COR-L47 (cell line): ENCODE data around the gene PSG11.
"Not testable (repeated sequence)": the region's sequence is repeated elsewhere in the genome, so short reads cannot be mapped to it uniquely, and the experiment has no call there.

Experiments used
- DNase-seq: peaks from one replicate; lab custom pipeline; 2025; lab: John Stamatoyannopoulos, UW

Gene PSG11

DNA sequence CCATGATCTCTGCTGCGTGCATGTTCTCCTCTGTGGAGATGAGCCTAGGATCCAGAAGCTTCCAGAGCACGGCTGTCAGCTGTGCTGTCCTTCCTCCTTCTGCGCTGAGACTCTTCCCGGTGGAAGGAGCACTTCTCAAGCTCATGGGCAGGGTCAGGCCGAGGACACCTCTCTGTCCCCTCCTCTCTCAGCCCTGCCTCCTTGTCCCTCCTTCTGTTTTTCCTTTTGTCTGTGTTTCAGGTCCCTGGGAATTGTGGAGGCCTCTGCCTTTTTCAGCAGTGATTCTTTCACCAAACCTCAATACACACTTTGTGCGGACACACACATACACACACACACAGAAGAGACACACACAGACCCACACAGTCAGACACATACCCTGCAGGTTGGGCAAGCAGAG is at the start of gene PSG11:
PSG11 (minus strand) TSS at position 101 of the 400 bp plus-strand sequence; CDS start at position 4, 97 bp downstream.
- not testable (repeated sequence) for DNase-seq

DNA sequence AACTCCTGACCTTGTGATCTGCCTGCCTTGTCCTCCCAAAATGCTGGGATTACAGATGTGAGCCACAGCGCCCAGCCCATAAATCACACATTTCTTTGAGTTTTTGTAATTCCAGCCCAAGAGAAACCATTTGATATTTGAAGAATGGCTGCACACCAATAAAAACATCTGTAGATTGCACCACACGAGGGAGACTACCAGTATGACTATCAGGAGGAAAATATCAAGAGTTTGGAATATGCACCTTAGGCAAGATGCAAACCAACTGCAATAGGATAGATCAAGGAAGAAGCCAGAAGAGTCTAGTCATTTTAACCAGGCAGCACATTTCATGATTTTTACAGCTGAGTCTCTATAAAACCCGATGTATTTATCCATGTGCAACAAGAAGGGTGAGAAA is 36.1 kb upstream of the PSG11 start:
- DNase-seq = not testable (repeated sequence)

DNA sequence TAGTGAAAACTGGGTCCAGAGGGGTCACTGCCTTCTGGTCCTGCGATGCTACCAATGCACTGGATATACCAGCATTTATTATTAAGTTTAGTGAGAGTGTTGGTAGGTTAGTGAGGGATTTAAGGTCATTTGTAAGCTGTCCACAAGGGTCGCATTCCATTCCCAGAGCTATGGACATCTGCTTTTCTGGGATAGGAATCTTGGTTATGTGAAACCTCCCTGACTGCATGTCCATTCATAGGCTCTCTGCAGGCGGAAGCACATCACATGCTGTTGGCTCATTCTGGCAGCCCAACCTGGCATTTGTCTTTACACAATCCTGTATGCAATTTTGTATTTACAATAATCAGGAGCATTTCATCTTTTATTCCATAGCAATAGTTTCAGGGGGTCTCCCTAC is 35.1 kb upstream of the PSG11 start:
- DNase-seq = not testable (repeated sequence)

DNA sequence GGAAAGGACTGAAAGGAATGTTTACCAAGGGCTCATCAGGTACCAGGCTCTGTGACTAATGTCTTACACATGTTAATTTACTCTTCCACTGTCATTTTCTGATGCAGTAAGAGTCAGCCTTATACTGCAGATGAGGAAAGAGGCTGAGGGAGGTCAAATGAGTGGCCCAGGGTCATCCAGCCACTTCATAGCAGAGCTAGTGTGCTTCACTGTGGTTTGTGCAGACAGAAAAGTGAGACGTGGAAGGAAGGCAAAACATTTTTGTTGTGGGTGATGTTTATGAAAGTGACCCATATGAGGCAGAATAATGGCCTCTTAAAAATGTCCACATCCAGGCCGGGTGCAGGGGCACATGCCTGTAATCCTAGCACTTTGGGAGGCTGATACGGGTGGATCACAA is 34.0 kb upstream of the PSG11 start:
- DNase-seq = not testable (repeated sequence)

DNA sequence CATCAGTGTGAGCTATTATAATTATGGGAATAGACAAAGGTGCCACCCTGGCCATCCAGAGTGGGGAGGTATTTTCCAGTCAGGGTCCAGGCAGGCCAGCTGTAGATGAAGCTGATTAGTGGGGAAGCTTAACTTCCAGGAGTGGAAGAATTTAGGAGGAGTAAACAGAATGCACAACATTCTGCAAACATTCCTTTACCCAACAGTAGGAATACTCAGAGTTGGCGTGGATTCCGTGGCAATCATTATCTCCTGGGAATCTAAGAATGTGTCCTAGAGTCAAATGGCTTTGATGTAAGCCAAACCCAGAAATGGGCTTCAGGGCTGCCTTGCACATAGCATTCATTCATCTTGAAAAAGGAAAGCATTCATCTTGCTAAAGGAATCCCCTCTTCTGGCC is 33.2 kb upstream of the PSG11 start:
- not testable (repeated sequence) for DNase-seq

DNA sequence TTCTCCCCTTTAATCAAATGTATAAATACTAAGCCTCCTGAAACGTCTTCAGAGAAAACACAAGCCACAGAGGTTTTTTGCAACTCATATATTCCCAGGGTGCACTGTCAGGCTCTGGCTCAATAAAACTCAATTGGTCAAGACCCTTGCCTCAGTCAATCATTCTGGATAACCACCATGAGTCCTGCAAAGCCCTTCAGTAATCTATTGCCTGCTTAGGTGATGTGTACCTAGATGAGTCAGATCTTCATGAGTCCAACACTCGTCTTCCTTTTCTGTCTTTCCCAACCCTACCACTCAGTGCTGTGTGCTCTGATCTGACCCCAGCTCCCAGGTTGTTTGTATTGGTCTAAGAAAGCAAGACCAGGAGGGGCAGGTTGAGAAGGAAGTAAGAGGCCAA is 32.2 kb upstream of the PSG11 start:
- DNase-seq = not testable (repeated sequence)

DNA sequence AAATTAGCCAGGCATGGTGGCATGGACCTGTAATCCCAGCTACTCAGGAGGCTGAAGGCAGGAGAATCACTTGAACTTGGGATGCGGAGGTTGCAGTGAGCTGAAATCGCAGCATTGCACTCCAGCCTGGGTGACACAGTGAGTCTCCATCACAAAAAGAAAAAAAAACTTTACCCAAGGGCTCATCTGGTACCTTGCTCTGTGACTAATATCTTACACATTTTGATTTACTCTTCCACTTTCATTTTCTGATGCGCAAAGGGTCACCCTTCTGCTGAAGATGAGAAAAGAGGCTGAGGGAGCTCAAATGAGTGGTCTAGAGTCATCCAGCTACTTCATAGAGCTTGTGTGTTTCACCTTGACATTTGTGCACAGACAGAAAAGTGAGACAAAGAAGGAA is 21.7 kb upstream of the PSG11 start:
- DNase-seq = not testable (repeated sequence)

DNA sequence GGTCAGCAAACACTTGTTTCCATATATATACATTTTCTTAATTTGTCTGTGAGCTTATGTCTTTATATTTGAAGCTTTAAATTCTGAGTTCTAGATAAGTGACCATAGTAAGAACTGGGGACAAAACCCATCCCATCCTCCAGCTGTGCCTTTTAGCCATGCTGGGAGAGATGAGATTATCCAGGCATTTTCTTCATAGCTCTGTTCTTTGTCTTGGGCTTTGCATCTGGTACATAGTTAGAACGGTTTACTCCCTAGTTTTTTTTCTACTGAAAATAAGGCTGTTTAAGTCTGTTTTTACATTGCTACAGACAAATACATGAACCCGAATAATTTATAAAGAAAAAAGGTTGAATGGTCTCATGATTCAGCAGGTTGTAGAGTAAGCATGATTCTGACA is 20.3 kb upstream of the PSG11 start:
- not testable (repeated sequence) for DNase-seq

DNA sequence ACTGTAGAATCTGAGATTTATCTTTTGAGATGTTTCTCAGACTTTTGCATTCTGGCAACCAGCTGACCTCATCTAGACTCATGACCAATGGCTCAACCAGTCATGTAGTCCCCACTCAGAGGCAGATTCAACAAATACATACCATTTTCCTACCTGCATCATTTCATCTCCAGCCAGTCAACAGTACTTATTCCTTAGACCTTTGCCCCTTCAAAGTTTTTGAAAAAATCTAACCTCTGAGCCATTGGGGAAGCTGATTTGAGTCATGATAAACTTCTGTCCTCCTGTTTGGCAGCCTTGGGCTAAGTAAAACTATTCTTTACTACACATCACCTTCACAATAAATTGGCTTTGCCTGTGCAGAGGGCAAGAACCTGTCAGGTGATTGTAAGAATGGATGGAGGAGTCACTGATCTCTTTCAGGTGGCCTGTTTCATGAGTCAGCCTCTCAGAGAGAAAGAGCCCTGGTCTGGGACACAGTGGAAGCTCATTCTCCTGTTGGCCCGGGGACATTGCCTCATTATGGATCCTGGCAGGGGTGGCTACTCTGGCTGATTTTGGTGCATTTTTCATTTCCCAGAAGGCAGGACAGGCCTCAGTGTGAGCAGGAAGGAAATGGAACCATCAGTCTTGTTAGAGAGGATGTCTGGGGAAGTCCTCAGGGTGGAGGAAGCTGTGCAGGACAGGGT is 17.4 kb upstream of the PSG11 start:
- DNase-seq = not testable (repeated sequence)

DNA sequence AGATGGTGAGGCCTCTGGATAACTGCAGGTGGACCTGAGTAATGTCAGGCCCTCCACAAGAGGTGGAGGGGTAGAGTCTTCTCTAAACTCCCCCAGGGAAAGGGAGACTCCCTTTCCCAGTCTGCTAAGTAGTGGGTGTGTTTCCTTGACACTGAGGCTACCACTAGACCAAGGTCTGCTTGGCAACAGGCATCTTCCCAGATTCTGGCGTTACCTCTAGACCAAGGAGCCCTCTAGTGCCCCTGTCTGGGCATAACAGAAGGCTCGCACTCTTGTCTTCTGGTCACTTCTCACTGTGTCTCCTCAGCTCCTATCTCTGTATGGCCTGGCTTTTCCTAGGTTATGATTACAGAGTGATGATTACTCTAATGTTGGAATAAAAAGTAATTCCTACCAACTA is 5.4 kb upstream of the PSG11 start:
- DNase-seq = not testable (repeated sequence)

DNA sequence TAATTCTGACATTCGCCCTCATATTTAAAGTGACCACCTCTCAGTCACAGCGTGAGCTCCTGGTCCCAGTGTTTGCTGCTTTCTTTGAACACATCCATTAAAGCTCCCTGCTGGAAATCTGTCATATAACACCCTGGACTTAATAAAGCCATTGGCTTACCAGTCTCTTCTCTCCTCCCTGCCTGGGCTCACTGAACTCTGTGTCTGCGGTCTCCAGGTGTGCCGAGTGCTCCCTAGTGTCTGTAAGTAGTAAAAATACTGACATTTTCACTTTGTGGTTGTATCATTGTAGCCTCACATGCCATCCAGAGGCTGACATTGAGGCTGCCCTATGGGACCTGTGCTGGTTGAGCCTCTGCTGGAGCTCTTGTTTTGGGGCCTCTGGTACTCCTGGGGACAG is 2.6 kb upstream of the PSG11 start:
- DNase-seq = no peak

DNA sequence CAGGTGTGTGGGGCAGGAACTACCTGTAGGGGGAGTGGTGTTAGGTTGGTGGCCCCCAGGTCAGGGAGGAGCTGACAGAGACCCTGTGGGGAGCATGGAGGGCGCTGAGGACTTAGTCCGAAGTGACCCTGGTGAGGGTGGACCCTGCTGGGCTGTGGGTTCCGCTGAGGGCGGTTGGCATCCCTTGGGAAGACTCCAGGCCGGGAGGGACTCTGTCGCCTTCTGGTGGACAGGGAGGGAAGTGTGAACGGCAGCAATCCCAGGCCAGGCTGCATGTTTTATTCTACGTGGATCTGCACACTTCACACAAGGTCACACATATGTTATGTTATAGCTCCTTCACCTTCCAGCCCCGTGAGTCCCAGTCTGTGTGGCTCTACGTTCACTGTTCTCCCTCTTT is 1.7 kb upstream of the PSG11 start:
- not testable (repeated sequence) for DNase-seq

DNA sequence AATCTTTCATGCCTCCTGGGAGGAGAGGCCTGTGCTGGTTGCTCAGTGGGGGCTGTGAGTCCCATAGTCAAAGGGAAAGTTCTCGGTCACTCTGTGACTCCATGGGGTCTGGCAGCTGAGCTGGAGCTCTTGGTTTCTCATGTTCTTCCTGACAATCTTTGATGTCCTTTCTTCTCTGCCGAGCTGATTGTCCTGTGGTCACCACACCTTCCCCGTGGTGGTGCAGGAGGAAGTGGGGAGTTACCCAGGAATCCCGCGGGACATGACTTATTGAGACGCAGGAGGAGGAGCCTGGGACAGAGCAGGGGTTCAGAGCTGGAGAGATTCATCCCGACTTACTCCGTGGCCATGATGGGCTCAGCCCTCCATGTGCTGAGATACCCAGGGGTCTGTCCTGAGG is 792 bp upstream of the PSG11 start:
- DNase-seq = not testable (repeated sequence)

DNA sequence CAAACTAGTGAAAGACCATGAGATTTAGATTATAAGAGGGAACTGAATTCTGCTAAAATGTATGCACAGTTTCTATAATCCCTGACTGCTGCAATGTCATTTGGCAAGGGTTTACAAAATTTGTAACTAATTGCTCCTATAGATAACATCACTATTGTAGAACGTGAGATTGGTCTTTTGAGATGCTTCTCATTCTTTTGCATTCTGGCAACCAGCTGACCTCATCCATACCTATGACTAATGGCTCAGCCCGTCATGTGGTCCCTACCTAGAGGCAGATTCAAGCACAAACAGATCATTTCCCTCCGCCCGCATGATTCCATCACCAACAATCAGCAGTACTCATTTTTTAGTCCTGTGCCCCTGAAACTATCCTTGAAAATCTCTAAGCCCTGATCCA is 4.2 kb downstream of the PSG11 start:
- DNase-seq = not testable (repeated sequence)

DNA sequence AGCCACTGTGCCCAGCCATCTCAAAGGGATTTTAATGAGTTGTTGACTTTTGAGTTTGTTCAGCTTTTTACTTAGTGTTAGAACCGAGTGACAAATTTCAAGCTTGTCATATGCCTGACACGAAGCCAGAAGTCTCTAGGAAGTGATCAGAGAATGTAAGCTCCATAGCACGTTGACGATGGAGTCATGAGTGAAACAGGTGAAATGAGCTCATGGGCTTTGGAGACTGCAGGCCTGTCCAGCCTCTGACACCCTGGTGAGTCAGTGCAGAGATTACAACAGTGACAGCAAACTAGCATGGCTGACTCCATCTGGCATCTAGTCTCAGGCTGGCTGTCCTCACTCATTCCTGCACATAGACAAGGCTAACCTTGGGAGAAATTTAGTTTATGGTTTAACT is 4.6 kb downstream of the PSG11 start:
- DNase-seq = not testable (repeated sequence)

DNA sequence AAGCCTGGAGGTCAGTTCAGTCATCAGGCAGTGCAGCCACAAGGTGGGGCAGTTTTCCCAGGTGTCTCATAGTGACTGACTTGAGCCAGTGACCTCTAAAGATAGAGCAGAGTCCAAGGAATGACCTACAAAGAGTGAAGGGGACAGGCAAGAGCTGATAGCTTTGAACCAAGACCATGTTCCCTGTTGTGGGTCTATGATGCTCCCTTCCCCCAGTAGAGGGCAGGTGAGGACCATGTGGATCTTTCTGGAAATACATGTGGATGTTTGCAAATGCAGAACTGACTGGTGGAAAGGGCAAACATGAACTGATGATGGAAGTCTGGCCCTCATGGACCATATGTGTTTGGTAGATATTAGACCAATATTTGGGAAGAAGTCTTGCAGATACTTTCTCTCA is 6.7 kb downstream of the PSG11 start:
- not testable (repeated sequence) for DNase-seq

DNA sequence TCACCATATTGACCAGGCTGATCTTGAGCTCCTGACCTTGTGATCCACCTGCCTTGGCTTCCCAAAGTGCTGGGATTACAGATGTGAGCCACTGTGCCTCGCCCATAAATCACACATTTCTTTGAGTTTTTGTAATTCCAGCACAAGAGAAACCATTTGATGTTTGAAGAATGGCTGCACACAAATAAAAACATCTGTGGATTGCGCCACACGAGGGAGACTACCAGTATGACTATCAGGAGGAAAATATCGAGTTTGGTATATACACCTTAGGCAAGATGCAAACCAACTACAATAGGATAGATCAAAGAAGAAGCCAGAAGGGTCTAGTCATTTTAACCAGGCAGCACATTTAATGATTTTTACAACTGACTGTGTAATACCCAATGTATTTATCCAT is 20.4 kb downstream of the PSG11 start:
- DNase-seq = not testable (repeated sequence)

DNA sequence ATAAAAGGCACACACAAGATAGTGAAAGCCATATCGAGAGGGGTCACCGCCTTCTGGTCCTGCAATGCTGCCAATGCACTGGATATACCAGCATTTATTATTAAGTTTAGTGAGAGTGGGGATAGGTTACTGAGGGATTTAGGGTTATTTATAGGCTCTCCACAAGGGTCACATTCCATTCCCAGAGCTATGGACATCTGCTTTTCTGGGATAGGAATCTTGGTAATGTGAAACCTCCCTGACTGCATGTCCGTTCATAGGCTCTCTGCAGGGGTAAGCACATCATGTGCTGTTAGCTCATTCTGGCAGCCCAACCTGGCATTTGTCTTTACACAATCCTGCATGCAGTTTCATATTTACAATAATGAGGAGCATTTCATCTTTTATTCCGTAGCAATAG is 21.4 kb downstream of the PSG11 start:
- not testable (repeated sequence) for DNase-seq

DNA sequence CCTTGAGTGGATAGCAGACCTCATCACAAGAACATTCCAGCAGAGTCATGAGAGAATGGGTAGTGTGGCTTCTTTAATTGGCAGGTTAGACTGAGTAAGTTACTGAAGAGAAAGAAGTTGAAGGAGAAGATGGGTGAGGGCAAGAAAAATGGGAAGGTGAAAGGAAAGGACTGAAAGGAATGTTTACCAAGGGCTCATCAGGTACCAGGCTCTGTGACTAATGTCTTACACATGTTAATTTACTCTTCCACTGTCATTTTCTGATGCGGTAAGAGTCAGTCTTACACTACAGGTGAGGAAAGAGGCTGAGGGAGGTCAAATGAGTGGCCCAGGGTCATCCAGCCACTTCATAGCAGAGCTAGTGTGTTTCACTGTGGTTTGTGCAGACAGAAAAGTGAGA is 22.6 kb downstream of the PSG11 start:
- DNase-seq = not testable (repeated sequence)

DNA sequence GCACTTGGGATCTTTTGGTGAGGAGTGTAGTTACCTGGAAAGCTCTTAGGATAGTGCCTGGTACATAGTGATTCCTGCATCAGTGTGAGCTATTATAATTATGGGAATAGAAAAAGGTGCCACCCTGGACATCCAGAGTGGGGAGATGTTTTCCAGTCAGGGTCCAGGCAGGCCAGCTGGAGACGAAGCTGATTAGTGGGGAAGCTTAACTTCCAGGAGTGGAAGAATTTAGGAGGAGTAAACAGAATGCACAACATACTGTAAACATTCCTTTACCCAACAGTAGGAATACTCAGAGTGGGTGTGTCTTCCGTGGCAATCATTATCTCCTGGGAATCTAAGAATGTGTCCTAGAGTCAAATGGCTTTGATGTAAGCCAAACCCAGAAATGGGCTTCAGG is 23.3 kb downstream of the PSG11 start:
- not testable (repeated sequence) for DNase-seq

DNA sequence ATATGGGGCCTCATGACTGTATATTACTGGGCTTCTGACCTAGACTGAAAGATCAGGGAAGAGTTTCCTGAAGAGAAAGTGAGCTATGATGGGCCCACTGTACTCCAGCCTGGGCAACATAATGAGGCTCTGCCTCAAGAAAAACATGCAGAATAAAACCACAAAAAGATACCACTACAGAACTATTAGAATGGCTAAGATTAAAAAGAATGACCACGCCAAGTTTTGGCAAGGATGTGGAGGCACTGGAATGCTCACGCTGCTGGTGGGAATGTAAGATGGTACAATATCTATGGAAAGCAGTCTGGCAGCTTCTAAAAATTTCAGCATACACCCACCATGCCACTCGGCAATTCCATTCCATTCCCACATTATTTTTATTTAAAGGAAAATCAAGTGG is 30.1 kb downstream of the PSG11 start:
- DNase-seq = not testable (repeated sequence)

DNA sequence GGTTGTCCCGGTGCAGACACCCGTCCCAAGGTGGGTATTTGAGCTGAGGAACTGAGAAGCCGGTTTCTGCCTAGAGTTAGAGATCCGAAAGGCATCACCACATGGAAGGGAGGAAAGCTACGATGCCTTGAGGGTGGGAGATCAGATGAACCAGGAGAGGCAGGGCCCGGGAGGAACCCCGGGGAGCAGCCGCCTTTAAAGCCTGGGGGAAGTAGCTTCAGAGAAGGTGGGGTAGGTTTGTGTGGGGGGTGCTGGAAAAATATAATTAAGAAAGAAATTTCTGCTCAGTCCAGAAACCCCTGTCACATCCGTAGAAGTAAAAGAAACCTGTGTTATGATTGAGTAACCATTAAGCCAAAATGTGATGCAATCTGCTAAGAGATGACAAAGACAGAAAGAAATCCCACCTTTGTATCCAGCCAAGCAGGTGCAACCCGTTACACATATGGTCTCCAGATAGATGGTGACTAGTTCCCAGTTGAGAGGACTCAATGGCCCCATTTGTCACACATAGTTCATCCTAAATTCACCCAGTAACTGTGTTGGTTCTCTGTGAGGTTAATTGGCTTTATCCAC is 34.2 kb downstream of the PSG11 start:
- not testable (repeated sequence) for DNase-seq

DNA sequence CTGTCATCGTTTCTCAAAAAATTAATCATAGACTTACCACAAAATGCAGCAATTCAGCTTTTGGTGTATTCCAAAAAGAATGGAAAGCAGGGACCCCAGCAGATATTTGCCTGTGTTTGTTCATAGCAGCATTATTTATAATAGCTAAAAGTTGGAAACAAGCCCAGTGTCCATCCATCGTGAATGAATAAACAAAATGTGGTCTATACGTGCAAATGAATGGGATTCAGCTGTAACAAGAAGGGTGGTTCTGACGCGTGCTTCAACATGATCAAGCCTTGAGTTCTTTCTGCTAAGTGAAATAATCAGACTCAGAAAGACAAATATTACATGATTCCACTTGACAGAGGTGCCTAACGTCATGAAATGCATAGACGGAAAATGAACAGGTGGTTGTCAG is 36.4 kb downstream of the PSG11 start:
- no peak for DNase-seq

DNA sequence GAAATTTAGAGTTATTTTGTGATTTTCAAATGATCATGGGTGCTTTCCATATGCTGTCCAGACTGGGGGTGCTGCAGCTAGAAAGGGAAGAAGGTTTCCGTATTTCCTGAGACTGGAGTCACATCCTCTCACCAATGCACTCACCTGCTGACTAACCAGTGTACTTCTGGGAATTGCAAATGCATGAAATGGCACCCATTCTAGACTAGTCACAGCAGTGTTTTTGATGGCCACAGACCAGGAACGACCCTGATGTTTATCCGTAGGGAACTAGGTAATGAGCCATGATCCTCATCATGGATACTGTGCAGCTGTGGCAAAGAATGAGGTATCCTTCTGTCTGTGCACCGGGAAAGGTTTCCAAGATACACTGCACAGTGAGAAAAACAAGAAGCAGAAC is 37.1 kb downstream of the PSG11 start:
- not testable (repeated sequence) for DNase-seq
